ENCODE measurements around the gene ARHGAP10.

Gene ARHGAP10

DNA sequence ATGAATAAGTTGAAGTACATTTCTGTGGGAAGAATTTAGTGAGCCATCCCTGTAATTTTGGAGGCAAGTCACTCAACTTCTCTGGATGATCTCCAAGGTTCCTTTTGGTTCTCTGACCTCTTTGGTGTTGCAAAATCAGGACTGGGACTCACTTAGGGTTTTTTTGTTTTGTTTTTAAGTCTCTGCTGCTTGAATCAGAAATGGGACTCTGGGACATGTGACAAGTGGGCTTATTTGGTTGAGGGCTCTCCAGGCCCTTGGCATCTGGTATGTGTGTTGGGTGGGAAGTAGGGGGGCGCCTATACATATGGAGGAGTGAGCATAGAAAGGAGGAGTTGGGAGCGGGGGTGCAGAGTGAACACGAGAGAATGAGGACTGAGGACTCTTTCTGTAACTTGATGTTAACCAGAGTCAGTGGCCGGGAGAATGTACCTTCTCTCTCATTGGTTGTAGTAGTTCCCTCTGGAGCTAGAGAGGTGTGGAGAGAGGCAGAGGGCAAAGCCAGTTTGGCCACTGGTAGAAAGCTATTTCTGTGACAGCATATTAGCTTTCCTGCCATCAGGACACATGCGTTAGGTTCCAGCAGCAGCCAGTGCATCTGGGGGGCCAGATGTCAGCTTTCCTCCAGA, 1.9 kb downstream of the ARHGAP10 start:
- DNase-seq (ENCODE audit: low read depth, low spot score), result no peak

DNA sequence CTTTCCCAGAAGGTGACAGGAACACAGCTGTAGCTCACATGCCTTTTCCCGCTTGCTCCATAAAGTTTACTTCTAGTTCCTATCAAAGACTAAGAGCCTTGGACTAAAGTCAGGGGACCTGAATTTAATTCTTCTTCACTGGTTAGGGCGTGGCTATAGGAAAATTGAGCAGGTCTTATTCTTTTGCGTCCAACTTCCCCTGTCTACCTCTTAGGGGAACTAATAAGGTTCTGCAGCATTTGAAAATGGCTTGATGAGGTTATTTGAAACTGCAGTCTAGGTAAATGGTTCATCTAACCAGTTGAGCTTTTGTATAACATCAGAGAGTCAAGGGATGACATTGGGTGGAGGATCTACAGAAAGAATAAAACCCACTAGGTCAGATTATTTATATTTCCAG, 2.6 kb downstream of the ARHGAP10 start:
- DNase-seq (ENCODE audit: low read depth, low spot score), result no peak

DNA sequence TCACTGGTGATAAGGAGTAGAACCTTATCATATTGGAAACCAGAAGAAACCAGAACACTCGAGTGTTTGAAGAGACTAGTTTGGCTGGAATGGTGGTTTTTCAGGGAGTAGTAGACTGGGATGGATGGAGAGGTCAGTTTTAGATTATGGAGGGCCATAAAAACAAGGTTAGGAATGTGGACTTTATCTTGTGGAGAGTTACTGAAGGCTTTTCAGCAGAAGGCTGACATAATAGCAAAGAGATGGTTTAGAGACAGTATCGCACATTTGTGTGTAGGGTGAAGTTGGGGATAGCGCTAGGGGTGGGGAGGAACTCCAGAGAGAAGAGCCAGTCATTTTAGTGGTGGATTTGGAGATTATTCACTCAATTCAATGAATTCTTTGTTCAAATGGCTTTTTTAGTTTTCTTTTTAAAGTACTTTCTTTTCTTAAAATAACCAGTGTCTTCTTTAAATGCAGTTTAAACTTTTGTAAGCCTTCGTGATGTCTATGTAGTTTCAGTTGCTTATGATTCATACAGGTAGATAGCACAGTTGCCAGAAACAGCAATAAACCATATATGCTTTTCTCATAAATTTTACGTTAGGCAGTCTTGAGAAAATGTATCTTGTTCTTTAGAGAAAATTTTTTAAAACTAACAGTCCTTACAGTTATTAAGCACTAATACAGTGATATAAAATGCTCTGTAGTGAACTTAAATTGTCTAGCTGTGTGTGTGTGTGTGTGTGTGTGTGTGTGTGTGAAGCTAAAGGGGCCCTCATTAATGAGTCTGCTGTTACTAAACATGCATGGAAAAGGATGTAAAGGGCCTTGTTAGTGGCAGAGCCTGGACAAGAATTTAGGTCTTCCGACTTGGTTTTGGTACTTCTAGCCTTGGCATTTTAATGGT, 3.8 kb downstream of the ARHGAP10 start:
- no peak for DNase-seq (ENCODE audit: low read depth, low spot score)

DNA sequence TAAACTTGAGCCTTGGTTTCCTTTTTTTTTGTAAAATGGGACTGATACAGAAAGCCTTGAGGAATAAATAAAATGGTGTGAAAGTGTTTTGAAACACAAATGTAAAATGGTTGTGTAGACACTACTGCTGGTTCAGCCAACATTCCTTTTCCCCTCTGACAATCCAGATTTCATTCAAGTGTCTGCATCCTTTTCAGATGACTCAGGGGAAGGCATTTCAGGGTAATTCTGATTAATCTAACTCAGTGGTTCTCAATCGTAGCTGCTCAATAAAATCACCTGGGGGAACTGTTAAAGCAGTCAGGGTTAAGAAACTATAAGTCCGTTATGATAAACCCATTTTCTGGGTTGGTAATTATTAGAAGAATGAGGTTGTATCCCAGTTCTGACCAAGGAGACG, 4.6 kb downstream of the ARHGAP10 start:
- DNase-seq (ENCODE audit: low read depth, low spot score), result no peak

DNA sequence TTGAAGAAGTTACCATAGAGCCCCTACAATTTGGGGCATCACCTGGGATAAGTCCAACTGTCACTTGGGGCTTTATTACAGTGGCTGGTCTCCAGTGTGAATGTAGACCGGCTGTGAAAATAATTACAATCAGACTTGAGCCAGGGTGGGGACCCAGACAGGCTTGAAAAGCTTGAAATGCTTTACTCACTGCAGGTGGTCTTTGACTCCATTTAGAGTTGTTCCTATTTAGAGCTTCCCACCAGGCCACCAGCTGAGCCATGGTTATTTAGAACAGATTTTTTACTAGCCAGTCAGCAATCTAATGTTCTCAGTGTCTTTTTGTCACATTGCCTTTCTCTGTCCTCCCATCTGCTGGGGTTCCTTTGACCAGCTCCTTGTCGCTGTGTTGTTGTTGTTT, 5.7 kb downstream of the ARHGAP10 start:
- no peak for DNase-seq (ENCODE audit: low read depth, low spot score)

DNA sequence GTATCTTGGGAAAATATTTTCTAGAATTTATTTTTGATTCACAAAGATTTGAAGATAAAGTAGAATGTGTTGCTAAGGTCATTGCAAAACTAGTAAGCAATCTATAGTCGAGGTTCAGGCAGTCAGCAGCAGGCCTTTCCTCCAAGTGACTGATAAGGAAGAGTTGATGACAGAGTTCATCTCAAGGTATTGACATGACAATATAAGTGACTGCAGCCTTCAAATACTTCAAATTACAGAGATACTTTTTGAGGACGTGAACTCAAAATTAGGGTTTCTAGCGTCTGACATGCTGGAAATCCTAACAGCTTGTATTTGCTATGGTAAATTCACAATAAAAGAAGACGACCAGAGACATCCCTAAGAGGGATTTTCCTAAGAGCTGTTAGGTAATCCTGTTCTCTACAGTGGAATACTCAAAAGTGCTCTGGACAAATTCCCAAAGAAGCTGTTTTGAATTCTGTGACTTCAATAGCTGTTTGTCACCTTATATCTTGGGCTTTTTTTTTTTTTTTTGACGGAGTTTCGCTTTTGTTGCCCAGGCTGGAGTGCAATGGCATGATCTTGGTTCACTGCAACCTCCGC, 7.4 kb downstream of the ARHGAP10 start:
- no peak for DNase-seq (ENCODE audit: low read depth, low spot score)

DNA sequence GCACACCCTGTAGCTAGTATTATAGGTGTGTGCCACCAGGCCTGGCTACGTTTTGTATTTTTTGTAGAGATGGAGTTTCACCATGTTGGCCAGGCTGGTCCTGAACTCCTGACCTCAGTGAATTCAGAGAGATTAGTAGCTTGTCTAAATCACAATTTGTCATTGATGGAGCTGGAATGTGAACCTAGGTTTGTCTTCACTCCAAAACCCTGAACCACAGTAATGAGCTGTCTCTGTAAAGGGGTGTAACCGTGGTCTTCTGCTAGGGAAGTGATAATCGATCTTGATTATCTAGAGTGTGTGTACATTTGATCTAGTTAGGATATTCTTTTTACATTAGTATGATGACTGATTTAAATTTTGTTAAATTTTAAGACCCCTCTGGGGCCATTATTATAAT, 8.3 kb downstream of the ARHGAP10 start:
- no peak for DNase-seq (ENCODE audit: low read depth, low spot score)

DNA sequence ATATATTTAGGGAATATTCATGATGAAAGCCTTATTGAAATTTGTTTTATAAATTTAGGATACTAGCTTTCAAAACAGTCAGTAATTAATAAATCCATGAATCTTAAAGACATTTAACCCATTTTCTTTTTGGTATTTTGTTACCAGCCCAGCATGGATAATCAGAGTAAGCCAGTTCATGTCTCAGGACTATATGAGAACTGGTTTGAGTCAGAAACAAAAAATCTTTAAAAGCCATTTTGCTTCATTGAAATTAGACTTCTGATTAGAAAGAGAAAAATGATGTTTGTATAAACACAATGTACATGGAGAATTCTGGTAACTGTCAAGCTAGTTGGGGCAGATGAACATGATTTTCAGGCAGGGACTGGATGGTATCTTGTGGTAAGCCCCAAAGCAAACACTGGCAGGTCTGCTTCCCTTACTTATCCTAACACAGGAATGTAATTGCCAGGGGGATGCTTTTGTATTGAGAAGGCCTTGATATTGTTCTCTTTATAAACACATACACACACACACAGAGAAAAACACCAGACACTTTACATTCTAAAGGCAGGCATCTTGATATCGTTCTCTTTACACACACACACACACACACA, 9.4 kb downstream of the ARHGAP10 start:
- DNase-seq (ENCODE audit: low read depth, low spot score), result no peak

DNA sequence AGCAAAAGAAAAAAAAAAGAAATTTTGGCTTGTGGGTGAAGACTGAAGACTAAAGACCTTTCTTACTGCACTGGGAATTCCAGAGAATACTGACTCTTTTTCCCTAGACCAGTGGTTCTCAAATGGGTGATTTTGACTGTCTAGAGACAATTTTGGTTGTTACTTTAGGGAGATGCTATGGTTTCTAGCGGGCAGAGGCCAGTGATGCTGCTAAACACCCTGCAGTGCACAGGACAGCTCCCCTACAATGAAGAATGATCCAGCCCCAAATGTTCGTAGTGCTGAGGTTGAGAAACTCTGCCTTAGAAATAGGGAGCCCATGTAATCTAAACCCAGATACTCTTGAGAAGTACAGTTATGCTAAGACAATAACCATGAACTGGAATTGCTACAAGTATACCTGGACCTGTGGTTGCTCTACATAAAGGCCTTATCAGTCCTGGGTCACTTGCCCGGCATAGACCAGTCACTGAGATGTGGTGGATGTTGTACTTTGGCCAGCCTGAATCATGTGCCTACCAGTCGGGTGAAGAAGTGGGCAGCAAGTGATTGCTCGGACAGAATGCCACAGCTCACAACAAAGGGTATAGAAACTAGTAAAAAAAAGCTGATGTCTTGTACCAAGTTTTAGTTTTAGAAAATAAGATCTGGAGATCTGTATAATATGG, 16.0 kb downstream of the ARHGAP10 start:
- DNase-seq (ENCODE audit: low read depth, low spot score), result no peak

DNA sequence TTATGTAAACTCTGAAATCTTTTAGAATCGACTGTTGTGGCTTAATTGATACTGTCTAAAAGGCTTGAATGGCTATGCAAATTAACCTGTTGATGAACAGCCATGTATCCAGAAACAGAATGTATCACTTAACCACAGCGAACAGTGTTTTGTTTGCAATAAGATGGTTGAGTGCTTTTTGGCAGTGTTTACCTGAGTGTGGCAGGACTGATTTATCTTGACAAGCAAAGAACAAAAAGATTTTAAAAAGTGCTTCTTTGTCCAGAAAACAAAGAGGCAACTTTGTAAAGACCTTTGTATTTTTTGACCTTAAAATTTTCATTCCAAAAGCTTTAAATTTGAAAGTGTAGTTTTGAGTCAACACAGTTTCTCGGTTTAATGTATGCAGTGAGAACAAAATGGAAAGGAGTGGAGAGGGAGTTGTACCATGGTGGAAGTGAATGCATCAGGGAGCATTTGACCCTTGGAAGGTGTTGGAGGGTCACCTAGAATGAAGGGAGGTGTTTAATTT, 18.0 kb downstream of the ARHGAP10 start:
- DNase-seq (ENCODE audit: low read depth, low spot score), result no peak

DNA sequence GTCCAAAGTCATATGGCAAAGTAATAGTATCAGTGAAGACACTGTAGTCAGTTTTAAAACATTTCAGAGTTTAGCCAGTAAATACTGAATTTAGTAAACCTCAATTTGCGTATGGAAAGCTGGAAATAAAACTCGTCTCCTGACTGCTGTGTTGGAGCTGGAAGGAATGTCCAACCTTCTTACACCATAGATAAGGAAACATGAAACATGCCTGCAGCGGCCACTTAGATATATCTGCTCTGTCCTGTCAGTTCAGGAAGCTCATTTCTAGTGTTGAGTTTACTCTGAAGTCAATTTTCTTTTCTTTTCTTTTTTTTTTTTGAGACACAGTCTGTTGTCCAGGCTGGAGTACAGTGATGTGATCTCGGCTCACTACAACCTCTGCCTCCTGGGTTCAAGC, 21.2 kb downstream of the ARHGAP10 start:
- DNase-seq (ENCODE audit: low read depth, low spot score), result no peak

DNA sequence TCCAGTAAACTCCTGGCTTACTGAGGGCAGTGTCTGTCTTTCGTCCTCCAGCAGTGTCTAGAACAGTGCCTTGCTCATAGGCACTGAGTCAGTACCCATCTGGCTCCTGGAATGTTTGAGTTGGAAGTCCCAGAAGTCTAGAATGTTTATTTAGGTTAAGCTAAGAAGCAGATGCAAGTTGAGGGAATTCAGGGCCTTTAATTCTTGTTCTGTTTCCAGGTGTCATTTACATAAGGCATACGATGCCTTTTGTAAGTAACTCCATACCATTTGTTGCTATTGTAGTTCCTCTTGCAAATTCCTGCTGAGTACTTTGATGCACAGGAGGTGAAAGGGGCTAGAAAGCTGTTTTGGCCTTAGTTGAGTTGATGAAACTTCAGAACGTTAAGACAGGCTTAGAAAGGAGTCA, 22.2 kb downstream of the ARHGAP10 start:
- DNase-seq (ENCODE audit: low read depth, low spot score), result no peak

DNA sequence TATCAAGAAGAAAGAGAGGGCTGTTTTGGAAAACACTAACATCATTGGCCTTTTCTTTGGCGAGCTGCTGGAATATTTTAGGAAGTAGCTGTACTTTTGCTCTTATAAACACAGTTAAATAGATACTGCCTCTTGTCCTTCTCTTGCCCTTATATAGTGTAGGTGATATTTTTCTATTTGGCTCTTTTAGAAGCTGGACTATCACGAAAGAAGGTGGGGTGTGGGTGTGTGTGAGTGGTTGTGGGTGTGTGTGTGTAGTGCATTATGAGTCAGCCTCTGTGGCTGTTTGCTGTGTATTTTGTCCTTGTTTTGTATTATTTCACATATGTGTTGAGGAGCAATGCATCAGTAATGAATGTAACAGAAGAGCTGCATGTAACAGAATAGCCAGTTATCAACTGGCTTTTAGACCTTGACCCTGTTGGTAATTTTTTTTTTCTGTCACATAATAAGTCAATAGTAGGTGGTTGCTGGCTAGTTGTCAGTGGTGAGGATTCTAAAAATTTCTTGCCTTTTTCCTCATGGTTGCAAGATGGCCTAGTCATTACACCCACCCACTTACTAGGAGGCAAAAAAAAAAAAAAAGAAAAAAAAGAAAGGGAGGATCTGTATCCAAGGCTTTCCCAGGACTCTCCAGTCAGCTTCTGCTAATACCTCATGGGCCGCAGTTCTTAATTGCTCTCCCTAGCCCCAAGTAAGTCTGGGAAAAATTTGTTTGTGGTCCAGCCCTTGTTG, 23.8 kb downstream of the ARHGAP10 start:
- DNase-seq (ENCODE audit: low read depth, low spot score), result no peak

DNA sequence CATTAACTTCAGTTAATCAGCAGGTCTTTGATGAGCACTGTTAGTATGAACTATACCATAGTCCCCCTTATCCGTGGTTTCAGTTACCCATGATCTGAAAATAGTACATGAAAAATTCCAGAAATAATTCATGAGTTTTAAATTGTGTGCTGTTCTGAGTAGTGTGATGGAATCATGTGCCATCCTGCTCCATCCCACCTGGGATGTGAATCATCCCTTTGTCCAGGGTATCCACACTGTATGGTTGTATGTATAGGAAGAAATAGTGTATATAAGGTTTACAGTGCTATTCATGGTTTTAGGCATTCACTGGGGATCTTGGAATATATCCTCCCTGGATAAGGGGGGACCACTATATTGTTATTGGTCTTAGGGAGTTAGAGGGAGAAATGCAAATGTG, 24.5 kb downstream of the ARHGAP10 start:
- no peak for DNase-seq (ENCODE audit: low read depth, low spot score)

DNA sequence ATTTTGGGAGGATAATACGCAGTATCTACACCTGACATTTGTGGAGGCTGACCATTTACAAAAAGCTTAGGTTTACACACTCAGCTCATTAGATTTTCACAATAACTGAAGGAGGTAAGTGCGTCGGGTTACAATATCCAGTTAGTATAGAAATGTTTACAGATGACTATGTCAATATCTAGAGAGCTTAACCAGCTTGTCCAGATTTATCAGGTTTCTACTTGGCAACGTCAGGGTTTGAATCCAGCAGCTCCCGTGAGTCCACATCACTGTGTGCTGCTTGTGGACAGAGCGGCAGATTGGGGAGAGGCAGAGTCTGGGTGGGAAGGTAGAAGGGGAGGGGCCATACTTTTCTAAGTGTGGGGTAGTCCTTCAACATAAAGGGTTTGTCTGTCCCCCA, 28.3 kb downstream of the ARHGAP10 start:
- DNase-seq (ENCODE audit: low read depth, low spot score), result no peak

DNA sequence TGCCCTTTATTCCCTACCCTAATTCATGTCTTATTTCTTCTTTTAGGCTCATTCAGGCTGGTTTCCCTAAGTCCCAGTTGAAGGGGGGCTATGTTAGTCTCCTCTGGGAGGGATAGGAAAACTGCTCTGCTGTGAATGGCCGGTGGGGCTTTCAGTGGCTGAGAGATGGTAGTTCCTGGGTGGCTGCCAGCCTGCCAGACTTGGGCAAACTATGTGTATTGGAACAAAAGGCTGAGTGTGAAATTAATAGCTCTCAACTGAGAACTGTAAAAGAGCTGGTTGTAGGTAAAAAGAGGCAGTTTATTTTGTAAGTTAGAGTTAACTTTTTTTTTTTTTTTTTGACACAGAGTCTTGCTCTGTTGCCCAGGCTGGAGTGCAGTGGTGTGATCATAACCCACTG, 28.8 kb downstream of the ARHGAP10 start:
- no peak for DNase-seq (ENCODE audit: low read depth, low spot score)

DNA sequence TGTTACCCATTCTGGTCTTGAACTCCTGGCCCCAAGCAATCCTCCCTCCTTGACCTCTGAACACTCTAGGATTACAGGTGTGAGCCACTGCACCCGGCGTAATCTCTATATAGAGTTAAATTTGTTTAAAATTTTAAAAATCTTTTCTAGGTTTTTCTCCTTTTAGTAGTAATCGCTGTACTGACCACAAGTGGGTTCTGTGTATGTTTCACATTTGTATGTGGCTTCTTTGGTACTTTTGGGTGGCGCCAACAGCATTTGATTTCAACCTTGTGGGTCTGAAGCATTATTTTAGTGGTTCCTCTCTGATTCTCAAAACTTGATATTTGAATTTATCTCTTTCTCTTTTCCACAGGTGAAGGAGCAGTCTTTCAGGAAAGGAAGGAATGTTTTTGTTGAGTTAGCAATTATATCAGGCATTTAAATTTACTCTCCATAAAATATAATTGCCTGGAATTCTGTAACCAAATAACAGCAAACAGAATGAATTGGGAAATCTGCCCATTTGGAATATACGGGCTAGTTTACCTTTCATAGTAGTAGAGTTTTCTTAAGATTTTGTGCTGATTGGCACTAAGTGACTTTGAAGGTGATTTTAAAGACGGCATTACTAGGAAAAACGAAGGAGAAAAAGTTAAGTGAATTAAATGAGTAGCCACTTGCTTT, 29.5 kb downstream of the ARHGAP10 start:
- no peak for DNase-seq (ENCODE audit: low read depth, low spot score)

DNA sequence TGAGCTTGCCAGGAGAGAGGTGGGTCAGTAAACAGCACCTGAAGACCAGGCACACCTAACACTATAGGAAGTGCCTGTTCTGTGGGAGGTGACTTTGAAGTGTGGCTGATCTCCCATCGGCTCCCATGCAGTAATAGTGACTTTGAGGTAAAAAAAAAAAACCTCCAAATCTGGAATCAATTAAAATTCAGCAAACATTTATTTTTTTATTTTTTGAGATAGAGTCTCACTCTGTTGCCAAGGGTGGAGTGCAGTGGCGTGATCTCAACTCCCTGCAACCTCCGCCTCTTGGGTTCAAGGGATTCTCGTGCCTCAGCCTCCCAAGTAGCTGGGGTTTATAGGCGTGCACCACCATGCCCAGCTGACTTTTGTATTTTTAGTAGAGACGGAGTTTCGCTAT, 32.4 kb downstream of the ARHGAP10 start:
- DNase-seq (ENCODE audit: low read depth, low spot score), result no peak

DNA sequence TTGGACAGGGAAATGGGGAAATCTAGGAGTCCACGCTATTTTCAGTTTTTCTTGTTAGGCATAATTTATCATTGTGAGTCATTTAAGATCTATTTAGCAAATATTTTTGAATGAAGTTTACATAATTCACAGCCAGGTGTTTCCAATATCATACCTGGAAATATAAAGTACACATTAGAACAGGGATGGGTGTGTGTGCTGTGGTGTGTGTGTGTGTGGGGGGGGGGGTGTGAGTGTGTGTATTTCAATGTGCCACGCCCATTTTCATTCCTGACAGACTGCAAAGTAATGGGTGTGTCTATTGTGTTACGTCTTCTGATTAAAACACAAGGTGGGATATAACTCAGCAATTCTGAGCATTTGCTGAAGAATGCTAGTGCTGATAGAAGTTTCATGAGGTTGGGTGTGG, 33.2 kb downstream of the ARHGAP10 start:
- DNase-seq (ENCODE audit: low read depth, low spot score), result no peak

DNA sequence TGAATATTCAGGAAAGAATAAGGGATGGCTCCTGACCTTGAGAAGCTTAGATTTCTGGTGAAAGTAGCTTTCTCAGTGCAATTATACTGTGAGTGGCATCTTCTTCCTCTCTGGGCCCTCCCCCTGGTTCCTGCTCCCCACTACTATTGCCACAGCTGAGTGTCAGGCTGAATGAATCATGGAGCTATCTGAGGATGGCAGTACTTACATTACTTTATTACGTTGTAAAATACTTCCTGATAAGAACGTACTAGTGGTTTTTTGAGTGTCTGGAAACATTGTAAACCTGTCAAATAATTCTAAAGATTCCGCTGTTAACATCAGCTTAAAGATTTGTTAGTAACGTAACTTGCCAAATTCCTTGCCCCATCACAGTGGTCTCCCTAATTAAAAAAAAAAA, 36.2 kb downstream of the ARHGAP10 start:
- DNase-seq (ENCODE audit: low read depth, low spot score), result no peak

DNA sequence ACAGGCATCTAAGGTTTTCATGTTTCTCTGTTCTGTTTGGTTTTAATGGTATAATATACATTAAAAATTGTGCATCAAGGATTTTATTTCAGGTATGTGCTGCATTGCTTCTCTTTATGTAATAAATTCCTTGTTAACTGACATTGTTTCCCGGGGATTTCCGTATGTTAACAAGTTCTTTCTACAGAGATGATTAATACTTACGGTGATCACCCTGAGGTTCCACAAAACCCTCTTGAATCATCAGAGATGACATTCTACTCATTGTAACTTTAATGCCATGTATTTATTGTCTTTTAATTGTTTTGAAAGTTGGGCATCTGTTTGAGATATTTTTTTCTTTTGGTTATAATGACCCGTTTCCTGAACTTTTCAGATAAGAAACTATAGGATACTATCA, 37.5 kb downstream of the ARHGAP10 start:
- no peak for DNase-seq (ENCODE audit: low read depth, low spot score)

All from activated naive CD8-positive, alpha-beta T cell treated with anti-CD3 and anti-CD28 coated beads, Interleukin-2, amount 50 U/mL, for 16 hours (primary cell).